Measurements from ENCODE around the gene FRY.

Gene FRY

DNA sequence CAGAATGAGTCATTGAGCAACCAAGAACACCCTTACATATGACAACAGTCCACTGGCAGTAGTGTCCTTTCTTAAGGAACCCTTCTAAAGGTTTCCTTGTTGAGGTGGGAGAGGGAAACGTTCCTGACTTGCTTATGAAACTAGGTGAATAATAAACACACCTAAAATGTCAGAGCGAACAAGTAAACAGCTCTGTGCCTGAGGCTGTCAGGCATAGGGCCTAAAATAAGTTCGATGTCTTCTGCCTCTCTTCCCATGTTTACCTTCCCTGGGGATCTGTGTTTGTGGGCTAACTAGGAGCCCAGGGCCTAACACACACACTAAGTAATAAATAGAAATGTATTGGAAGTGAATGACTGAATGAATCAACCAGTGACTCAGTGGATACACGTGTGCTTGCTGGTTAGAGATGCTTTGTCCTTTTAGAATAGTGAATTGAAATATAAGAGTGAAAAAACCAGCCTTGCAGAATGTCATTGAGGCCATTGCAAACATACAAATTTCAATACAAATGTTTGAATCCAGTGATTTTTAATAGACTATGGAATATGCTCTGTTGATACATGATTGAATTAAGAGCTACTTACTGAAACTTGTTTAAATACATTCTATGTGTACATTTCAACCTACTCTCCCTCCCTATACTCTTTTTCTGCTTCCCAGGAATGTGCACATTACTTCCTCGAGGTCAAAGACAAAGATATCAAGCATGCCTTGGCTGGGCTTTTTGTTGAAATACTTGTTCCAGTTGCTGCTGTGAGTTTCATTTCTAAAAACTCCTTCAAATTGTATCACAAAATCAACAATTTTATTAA lies 102.9 kb downstream of the FRY start:
- no peak for DNase-seq (ENCODE audit: low spot score)

DNA sequence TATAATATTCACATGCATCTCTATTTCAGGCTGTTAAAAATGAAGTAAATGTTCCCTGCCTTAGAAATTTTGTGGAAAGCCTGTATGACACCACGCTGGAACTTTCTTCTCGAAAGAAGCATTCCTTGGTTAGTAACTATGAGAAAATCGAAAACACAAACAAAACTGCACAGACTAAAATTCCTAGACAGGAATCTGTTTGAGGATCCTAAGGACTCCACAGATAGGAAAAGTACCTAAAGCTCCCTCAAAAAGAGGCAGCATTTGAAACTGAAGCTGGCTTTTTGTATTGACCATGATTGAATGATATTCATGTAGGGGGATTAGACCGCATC lies 103.4 kb downstream of the FRY start:
- no peak for DNase-seq (ENCODE audit: low spot score)

GRCh38 chr13:32135655-32136054 lies 104.1 kb downstream of the FRY start:
- no peak for DNase-seq (ENCODE audit: low spot score)

- no peak for DNase-seq (ENCODE audit: low spot score)
Observed at GRCh38 chr13:32136061-32136460, 104.5 kb downstream of the FRY start.

- DNase-seq (ENCODE audit: low spot score) = no peak
Observed at GRCh38 chr13:32136716-32137115, 105.1 kb downstream of the FRY start.

- DNase-seq (ENCODE audit: low spot score) = no peak
Observed at GRCh38 chr13:32139251-32139650, 107.7 kb downstream of the FRY start.

DNA sequence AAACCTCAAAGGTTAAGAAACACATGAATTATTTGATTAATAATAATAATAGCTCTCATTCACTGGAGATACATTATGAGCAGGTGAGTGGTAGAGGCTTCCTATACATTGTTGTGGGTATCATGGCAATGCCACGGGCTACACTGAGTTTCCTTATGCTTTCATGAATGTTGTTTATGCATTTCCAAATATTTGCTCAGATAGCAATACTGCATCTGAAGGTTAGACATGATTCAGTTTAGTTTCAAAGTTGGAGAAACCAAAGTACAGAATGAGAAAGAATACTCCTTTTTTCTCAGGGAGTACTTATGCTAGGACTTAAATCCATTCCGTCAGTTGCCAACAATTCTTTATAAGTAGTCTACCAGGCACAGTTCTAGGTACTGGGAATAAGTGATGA lies 108.5 kb downstream of the FRY start:
- no peak for DNase-seq (ENCODE audit: low spot score)

GRCh38 chr13:32141462-32141861 lies 109.9 kb downstream of the FRY start:
- no peak for DNase-seq (ENCODE audit: low spot score)

DNA sequence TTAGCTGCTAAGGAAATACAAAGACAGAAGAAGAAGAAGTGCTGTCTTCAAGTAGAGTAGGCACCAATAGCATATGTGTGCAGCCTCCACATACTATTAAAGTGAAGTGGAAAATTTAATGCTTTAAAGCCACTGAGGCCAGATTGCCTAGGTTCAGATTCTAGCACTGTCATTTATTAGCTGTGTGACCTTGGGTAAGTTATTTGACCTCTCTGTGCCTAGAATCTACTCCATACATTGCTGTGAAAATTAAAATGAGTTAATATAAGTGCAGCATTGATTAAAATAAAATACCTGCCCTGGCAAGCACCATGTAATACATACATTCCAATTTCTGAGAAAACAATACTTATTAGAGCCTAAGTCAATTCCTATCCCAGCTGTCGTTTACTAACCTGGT lies 110.5 kb downstream of the FRY start:
- no peak for DNase-seq (ENCODE audit: low spot score)

GRCh38 chr13:32142956-32143375 lies 111.4 kb downstream of the FRY start:
- no peak for DNase-seq (ENCODE audit: low spot score)

GRCh38 chr13:32147193-32147592 lies 115.6 kb downstream of the FRY start:
- no peak for DNase-seq (ENCODE audit: low spot score)

- DNase-seq (ENCODE audit: low spot score) = no peak
Observed at GRCh38 chr13:32147976-32148375, 116.4 kb downstream of the FRY start.

DNA sequence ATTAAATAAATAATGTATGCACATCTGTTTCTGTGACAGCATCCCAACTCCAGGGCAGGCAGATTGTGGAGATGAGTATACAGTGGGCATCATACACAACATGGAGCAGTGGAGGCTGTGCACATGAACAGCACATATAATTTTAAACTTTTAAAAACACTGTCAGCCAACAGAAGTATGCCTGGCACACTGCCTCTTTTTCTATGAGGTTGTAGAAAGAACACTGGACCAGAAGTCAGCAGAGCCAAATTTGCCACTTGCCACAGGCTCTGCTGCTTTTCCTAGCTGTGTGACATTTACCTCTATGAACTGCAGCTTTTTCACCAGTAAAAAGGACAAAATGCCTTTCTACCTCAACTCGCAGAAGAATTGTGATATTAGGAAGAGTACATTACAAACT lies 118.7 kb downstream of the FRY start:
- DNase-seq (ENCODE audit: low spot score) = no peak

- no peak for DNase-seq (ENCODE audit: low spot score)
Observed at GRCh38 chr13:32150794-32151193, 119.2 kb downstream of the FRY start.

GRCh38 chr13:32151240-32151639 lies 119.7 kb downstream of the FRY start:
- DNase-seq (ENCODE audit: low spot score) = no peak

GRCh38 chr13:32153056-32153455 lies 121.5 kb downstream of the FRY start:
- DNase-seq (ENCODE audit: low spot score) = peak; percentile 14

DNA sequence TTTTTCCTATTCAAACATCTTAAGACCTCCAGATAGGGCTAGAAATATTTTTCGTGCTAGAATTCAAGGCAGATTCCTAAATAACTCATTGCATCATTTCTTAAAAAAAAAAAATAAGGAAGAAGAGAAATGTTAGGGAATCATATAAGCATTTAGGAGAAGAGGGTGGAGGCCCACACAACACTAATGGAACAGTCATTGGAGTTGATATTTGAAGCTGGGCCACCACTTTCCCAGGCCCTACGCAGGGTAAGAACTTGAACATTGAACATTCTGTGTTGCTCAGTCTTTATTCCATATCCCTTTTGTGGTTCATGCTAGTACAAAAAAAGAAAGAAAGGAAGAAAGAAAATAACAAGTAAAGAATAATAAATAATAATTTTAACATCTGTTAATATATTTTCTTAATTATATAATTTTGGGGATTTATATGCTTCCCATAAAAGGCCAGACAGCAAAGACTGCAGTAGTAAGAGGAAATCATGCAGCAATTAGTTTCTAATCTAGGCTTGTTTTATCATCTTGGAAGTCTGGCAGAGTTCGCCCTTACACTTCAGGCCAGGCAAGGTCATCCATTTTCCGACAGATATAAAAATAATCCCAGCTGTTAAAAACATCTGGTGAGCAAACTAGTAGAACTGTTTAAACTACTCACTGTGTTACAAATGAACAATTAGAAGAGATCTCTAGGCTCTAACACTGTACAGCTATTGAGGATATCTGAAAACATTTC lies 127.7 kb downstream of the FRY start:
- no peak for DNase-seq (ENCODE audit: low spot score)

GRCh38 chr13:32162395-32163005 lies 130.9 kb downstream of the FRY start:
- no peak for DNase-seq (ENCODE audit: low spot score)

DNA sequence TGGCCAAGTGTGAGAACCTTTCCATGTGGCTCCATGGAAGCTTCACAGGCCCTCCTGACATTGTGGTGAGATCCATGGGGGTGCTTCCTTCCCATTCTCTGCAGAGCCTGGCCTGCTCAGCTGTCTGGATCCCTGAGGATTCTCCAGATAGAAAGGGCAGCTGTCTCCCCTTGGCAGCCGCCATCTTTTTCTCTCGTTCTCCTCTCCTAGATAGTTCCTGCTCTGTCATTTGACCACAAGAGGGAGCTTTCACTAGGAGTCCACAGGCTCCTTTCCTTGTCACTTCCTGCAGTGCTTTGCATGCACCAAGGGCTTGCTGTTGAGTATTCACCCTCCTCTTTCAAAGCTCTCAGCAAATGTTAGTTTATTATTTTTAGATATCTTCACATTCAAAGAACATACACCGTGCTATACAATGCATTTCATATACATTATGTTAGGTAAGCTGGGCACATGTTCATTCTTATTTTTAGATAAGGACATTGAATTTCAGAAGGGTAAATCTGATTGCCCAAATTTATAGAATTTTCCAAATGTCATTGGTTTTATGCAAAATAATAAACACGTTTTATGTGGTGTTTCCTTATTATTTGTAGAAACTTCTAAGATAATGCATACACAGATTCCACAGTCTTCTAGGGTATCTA lies 133.2 kb downstream of the FRY start:
- peak; percentile 55 for DNase-seq (ENCODE audit: low spot score)

GRCh38 chr13:32165796-32166195 lies 134.2 kb downstream of the FRY start:
- no peak for DNase-seq (ENCODE audit: low spot score)

GRCh38 chr13:32168131-32168530 lies 136.6 kb downstream of the FRY start:
- no peak for DNase-seq (ENCODE audit: low spot score)

- no peak for DNase-seq (ENCODE audit: low spot score)
Observed at GRCh38 chr13:32170841-32171240, 139.3 kb downstream of the FRY start.

GRCh38 chr13:32173881-32174280 lies 142.3 kb downstream of the FRY start:
- DNase-seq (ENCODE audit: low spot score) = no peak

Measured in activated CD4-positive, alpha-beta T cell treated with anti-CD3 and anti-CD28 coated beads, Interleukin-2, Interleukin-4, amounts not matched to agents 100 ng/mL and 50 ng/mL, durations not matched to agents 16 hours and 8 hours (primary cell).